Activated T-cell treated with anti-CD3 and anti-CD28 coated beads for 4 hours (primary cell): ENCODE results near the gene ALS2CL.

Source experiments
- DNase-seq: peaks from one replicate; pipeline ENCODE4 v3.0.0-alpha.2; 2020

The ALS2CL gene

GRCh38 chr3:46629551-46630517 lies 63.6 kb downstream of the ALS2CL start:
- peak; percentile 59 for DNase-seq

- no peak for DNase-seq
Observed at GRCh38 chr3:46628901-46629369, 64.5 kb downstream of the ALS2CL start.

GRCh38 chr3:46627078-46627477 lies 66.4 kb downstream of the ALS2CL start:
- no peak for DNase-seq

GRCh38 chr3:46626039-46626438 lies 67.4 kb downstream of the ALS2CL start:
- DNase-seq: no peak

GRCh38 chr3:46624975-46625490 lies 68.4 kb downstream of the ALS2CL start:
- DNase-seq: no peak

- no peak for DNase-seq
Observed at GRCh38 chr3:46624533-46624932, 68.9 kb downstream of the ALS2CL start.

GRCh38 chr3:46619845-46620778 lies 73.4 kb downstream of the ALS2CL start:
- DNase-seq: no peak
